ENCODE data around the gene AIP. TPM values are rescaled to one million over a fixed set of nuclear protein-coding genes. Genes with fewer than 3 reads are reported as not detected.
"Not testable (repeated sequence)": the region's sequence is repeated elsewhere in the genome, so short reads cannot be mapped to it uniquely, and the experiment has no call there.

The AIP gene
- total RNA-seq, 2 experiments from 2014 or later: 161 to 166 TPM

- H3K4me3 Mint-ChIP-seq: no peak overlapping the region
- DNase-seq (no peak), ATAC-seq (ENCODE audit: low read depth) (no peak)
- peaks cover 4% of the 10 kb centered on the region for H3K36me3 Mint-ChIP-seq
- peaks cover 22% of the 10 kb centered on the region for H3K4me1 Mint-ChIP-seq
- POLR2A ChIA-PET: interaction anchor here (1.3 to 6.1 kb wide), 6 partner anchors 11 to 65 kb away, joined by 4 to 145 read pairs (median 8); partner anchors contain the start of genes CABP4, PITPNM1, PPP1CA and PTPRCAP
- peak overlapping the region; percentile 81 for H3K27ac Mint-ChIP-seq
- H3K27me3 Mint-ChIP-seq: no peaks in the 10 kb centered on the region
- H3K9me3 Mint-ChIP-seq: no peaks in the 10 kb centered on the region
Measured at GRCh38 chr11:67466367-67466766, 16.5 kb upstream of the AIP start.

DNA sequence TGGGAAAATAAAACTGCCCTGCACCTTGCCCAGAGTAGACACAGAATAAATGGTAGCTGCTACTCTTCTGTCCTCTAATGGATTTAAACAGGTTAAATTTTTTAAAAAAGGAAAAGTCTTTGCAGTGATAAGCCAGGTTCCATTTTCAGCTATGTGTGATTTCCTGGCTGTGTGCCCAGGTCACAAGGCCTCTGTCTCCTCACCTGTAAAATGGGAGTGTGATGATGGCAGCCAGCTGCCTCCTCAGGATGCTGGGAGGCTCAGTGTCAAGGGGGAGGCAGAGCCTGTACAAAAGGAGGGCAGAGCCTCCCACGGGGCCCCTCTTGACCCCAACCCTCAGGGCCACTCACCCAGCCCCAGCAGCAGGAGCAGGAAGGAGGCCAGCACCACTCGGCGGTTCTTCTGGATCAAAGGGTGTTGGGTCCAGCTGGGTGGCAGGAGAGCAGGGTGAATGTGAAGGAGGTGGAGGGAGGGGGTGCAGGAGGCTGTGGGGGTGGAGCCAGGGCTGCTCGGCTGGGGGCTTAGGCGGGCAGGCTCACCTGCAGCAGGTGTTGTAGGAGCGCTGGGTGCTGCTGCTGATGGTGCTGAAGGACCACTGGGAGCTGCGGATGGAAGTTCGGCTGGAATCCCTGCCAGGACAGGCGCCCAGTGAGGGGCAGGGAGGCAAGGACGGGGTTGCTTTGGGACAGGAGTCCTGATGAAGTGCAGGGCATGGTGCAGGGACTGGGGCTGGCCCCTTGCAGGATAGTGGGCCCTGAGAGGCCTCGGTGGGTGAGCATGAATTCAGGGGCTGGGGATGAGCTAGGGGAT lies 15.7 kb upstream of the AIP start:
- peak overlapping the region; percentile 95 for H3K4me3 Mint-ChIP-seq
- POLR2A ChIA-PET: interaction anchor here (1.1 to 6.1 kb wide), 12 partner anchors 7 to 205 kb away, joined by 3 to 145 read pairs (median 6); partner anchors contain the start of genes AIP, PPP1CA, PTPRCAP and RAD9A
- H3K4me1 Mint-ChIP-seq: peaks cover 23% of the 10 kb centered on the region
- DNase-seq (no peak), ATAC-seq (ENCODE audit: low read depth) (no peak)
- no peaks in the 10 kb centered on the region for H3K9me3 Mint-ChIP-seq
- H3K27me3 Mint-ChIP-seq: no peaks in the 10 kb centered on the region
- peak overlapping the region; percentile 81 for H3K27ac Mint-ChIP-seq
- H3K36me3 Mint-ChIP-seq: peaks cover 4% of the 10 kb centered on the region

GRCh38 chr11:67468056-67468455 lies 14.8 kb upstream of the AIP start:
- no peak for ATAC-seq (ENCODE audit: low read depth)
- Mint-ChIP-seq H3K27ac (peak overlapping the region; percentile 75), H3K36me3 (peaks cover 4% of the 10 kb centered on the region), H3K4me3 (peak overlapping the region; percentile 95), H3K4me1 (peaks cover 23% of the 10 kb centered on the region), H3K27me3 (no peaks in the 10 kb centered on the region), H3K9me3 (no peaks in the 10 kb centered on the region)
- DNase-seq: no peak
- POLR2A ChIA-PET: interaction anchor here (0.8 to 6.1 kb wide), 22 partner anchors 8 to 206 kb away, joined by 3 to 145 read pairs (median 5); partner anchors contain the start of genes AIP, CDK2AP2, PITPNM1 and PPP1CA

- Mint-ChIP-seq H3K9me3 (no peaks in the 10 kb centered on the region), H3K4me3 (peak overlapping the region; percentile 95), H3K36me3 (peaks cover 4% of the 10 kb centered on the region), H3K27ac (peak overlapping the region; percentile 75), H3K4me1 (peaks cover 23% of the 10 kb centered on the region), H3K27me3 (no peaks in the 10 kb centered on the region)
- no peak for DNase-seq
- POLR2A ChIA-PET: interaction anchor here (0.7 to 6.1 kb wide), 23 partner anchors 8 to 229 kb away, joined by 3 to 145 read pairs (median 5); partner anchors contain the start of genes AIP, CDK2AP2, PITPNM1 and PPP1CA
- no peak for ATAC-seq (ENCODE audit: low read depth)
Measured at GRCh38 chr11:67468456-67468758, 14.4 kb upstream of the AIP start.

GRCh38 chr11:67468759-67469507 lies 13.9 kb upstream of the AIP start, which contains the start of gene TMEM134:
Gene TMEM134 (minus strand): TSS chr11:67469251. CDS start chr11:67469192, 59 bp downstream.
- Mint-ChIP-seq H3K4me3 (peak within 1 kb of the TSS; percentile 95), H3K36me3 (peaks cover 4% of the 10 kb centered on the region), H3K9me3 (no peaks in the 10 kb centered on the region), H3K27me3 (no peaks in the 10 kb centered on the region), H3K4me1 (peaks cover 23% of the 10 kb centered on the region), H3K27ac (peak within 1 kb of the TSS; percentile 79)
- peak; percentile 76 for ATAC-seq (ENCODE audit: low read depth)
- POLR2A ChIA-PET: interaction anchor here (0.6 to 6.1 kb wide), 23 partner anchors 9 to 229 kb away, joined by 3 to 145 read pairs (median 5); partner anchors contain the start of genes AIP, CDK2AP2, PITPNM1 and PPP1CA
- peak; percentile 97 for DNase-seq

- no peaks in the 10 kb centered on the region for H3K9me3 Mint-ChIP-seq
- H3K27ac Mint-ChIP-seq: peak overlapping the region; percentile 79
- no peak for ATAC-seq (ENCODE audit: low read depth)
- no peaks in the 10 kb centered on the region for H3K27me3 Mint-ChIP-seq
- POLR2A ChIA-PET: interaction anchor here (0.6 to 6.1 kb wide), 8 partner anchors 9 to 68 kb away, joined by 3 to 145 read pairs (median 16); partner anchors contain the start of genes AIP, PITPNM1, PPP1CA and PTPRCAP
- H3K4me3 Mint-ChIP-seq: peak overlapping the region; percentile 73
- DNase-seq: no peak
- peaks cover 21% of the 10 kb centered on the region for H3K4me1 Mint-ChIP-seq
- H3K36me3 Mint-ChIP-seq: peaks cover 4% of the 10 kb centered on the region
Measured at GRCh38 chr11:67469508-67469811, 13.4 kb upstream of the AIP start.

DNA sequence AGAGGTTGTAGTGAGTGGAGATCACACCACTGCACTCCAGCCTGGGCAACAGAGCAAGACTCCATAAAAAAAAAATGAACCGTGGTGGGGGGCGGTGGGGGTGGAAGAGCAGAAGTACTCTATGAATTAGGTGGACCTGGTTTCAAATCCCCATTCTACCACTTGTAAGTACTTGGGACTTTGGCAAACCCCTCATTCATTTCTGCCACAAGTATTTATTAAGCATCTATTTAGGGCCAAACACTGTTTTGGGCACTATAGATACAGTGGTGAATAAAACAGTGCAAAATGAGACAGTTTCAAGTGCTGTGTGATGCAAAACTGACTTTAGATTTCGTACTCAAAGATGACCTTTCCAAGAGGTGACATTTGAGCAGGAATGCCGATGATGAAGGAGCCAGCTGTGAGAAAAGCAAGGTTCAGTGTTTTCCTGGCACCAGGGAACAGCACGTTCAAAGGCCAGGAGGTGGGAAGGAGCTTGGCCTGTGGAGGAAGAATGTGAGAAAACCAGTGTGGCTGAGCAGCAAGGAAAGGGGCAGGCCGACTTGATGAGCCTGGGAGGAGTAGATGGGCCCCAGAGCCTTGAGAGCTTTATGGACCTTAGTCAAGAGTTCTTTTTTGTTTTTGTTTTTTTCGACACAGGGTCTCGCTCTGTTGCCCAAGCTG lies 12.4 kb upstream of the AIP start:
- peaks cover under 1% of the 10 kb centered on the region for H3K36me3 Mint-ChIP-seq
- peaks cover 18% of the 10 kb centered on the region for H3K4me1 Mint-ChIP-seq
- POLR2A ChIA-PET: interaction anchor here (0.9 to 6.1 kb wide), 4 partner anchors 15 to 69 kb away, joined by 3 to 145 read pairs (median 27); partner anchors contain the start of genes PPP1CA and PTPRCAP
- H3K27me3 Mint-ChIP-seq: no peaks in the 10 kb centered on the region
- H3K9me3 Mint-ChIP-seq: no peaks in the 10 kb centered on the region
- no peak overlapping the region for H3K27ac Mint-ChIP-seq
- no peak for ATAC-seq (ENCODE audit: low read depth)
- DNase-seq: no peak
- H3K4me3 Mint-ChIP-seq: no peak overlapping the region

DNA sequence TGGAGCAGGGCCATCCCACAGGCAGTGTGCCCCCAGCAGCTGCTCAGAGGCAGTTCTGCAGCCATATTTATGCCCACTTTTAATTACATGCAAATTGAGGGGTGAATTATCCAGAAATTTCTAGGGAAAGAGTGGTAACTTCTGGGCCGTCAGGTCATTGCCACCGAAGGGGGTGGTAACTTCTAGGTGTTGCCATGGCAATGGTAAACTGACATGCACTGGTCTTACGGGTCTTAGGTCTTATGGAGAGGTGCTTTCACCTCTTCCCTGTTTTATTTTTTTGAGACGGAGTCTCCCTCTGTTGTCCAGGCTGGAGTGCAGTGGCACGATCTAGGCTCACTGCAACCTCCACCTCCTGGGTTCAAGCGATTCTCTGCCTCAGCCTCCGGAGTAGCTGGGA lies 9.9 kb upstream of the AIP start:
- Mint-ChIP-seq H3K36me3 (no peaks in the 10 kb centered on the region), H3K27ac (no peak overlapping the region), H3K4me3 (no peak overlapping the region), H3K9me3 (no peaks in the 10 kb centered on the region), H3K27me3 (peaks cover 3% of the 10 kb centered on the region), H3K4me1 (peaks cover 3% of the 10 kb centered on the region)
- POLR2A ChIA-PET: interaction anchor here (1.6 kb wide), 1 partner anchor 64 kb away, joined by 5 read pairs; no protein-coding TSS in a partner anchor
- ATAC-seq (ENCODE audit: low read depth) (no peak), DNase-seq (no peak)

- POLR2A ChIA-PET: interaction anchor here (0.7 to 1.2 kb wide), 3 partner anchors 9 to 68 kb away, joined by 3 to 4 read pairs (median 3); no protein-coding TSS in a partner anchor
- H3K4me3 Mint-ChIP-seq: not testable (repeated sequence)
Measured at GRCh38 chr11:67476692-67477091, 6.1 kb upstream of the AIP start.

DNA sequence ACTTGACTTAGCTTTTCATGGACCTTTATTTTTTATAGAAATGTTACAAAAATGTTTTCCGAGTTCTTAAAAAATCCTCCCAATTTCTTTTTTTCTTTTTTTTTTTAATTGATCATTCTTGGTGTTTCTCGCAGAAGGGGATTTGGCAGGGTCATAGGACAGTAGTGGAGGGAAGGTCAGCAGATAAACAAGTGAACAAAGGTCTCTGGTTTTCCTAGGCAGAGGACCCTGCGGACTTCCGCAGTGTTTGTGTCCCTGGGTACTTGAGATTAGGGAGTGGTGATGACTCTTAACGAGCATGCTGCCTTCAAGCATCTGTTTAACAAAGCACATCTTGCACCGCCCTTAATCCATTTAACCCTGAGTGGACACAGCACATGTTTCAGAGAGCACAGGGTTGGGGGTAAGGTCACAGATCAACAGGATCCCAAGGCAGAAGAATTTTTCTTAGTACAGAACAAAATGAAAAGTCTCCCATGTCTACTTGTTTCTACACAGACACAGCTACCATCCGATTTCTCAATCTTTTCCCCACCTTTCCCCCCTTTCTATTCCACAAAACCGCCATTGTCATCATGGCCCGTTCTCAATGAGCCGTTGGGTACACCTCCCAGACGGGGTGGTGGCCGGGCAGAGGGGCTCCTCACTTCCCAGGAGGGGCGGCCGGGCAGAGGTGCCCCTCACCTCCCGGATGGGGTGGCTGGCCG lies 5.3 kb upstream of the AIP start:
- H3K27ac Mint-ChIP-seq; H3K4me1 Mint-ChIP-seq; H3K4me3 Mint-ChIP-seq; H3K9me3 Mint-ChIP-seq; ATAC-seq (ENCODE audit: low read depth); H3K27me3 Mint-ChIP-seq; H3K36me3 Mint-ChIP-seq; DNase-seq: not testable (repeated sequence)
- POLR2A ChIA-PET: interaction anchor here (0.6 kb wide), 1 partner anchor 95 kb away, joined by 3 read pairs; no protein-coding TSS in a partner anchor

More at GRCh38 chr11:67476692-67477091, 6.1 kb upstream of the AIP start:
- not testable (repeated sequence) for ATAC-seq (ENCODE audit: low read depth); H3K36me3 Mint-ChIP-seq; H3K27me3 Mint-ChIP-seq; H3K9me3 Mint-ChIP-seq; DNase-seq; H3K27ac Mint-ChIP-seq; H3K4me1 Mint-ChIP-seq

DNA sequence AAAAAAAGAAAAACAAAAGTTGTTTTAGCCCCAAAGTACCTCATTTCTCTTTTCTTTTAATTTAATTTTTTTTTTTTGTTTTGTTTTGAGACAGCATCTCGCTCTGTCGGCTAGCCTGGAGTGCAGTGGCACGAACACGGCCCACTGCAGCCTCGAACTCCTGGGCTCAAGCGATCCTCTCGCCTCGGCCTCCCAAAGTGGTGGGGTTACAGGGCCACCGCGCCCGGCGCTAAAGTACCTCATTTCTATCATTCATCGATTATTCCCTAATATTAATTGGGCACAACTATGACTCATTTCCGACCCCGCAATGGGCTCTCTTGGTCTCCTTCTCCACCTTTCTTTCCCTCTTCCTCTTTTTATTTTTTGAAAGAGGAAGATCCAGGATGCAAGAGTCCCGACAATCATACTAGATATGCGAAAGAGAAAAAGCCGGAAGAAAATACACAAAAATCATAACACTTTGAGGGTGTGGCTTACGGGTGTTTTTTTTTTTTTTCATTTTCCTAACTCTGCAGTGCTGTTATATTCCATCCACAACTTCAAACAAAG lies 475 bp upstream of the AIP start:
- Mint-ChIP-seq H3K27ac (peak overlapping the region; percentile 100), H3K36me3 (peaks cover 8% of the 10 kb centered on the region), H3K4me1 (peaks cover 41% of the 10 kb centered on the region), H3K9me3 (no peaks in the 10 kb centered on the region), H3K4me3 (peak overlapping the region; percentile 93), H3K27me3 (peaks cover 4% of the 10 kb centered on the region)
- POLR2A ChIA-PET: interaction anchor here (0.6 to 5.5 kb wide), 21 partner anchors 9 to 129 kb away, joined by 3 to 94 read pairs (median 5); partner anchors contain the start of genes CDK2AP2, CORO1B, PITPNM1 and POLD4
- ATAC-seq (ENCODE audit: low read depth): peak; percentile 0
- DNase-seq: no peak

Data from activated naive CD8-positive, alpha-beta T cell treated with anti-CD3 and anti-CD28 coated beads, Interleukin-2, amount 10 ng/mL, durations not matched to agents 7 days and 5 days (primary cell).